Neural progenitor cell (in vitro differentiated cells): ENCODE measurements around the gene PHACTR1.

Source experiments
- EZH2 ChIP-seq: fragments of 200-600 bp; sonication (generic); IDR thresholded peaks from 2 replicates; pipeline ENCODE4 v1.6.1; 2017; ENCODE audit warnings: antibody characterized with exemption, mild to moderate bottlenecking, moderate library complexity
- EZH2phosphoT487 ChIP-seq: fragments of 200-600 bp; sonication (generic); IDR thresholded peaks from 2 replicates; pipeline ENCODE4 v1.6.1; 2017; ENCODE audit warnings: antibody characterized with exemption
- TF ChIP-seq, protein P1 (sequence below): fragments of 200-600 bp; sonication (generic); IDR thresholded peaks from 2 replicates; pipeline ENCODE4 v1.5.1; 2017; ENCODE audit warnings: antibody characterized with exemption, mild to moderate bottlenecking

DNA sequence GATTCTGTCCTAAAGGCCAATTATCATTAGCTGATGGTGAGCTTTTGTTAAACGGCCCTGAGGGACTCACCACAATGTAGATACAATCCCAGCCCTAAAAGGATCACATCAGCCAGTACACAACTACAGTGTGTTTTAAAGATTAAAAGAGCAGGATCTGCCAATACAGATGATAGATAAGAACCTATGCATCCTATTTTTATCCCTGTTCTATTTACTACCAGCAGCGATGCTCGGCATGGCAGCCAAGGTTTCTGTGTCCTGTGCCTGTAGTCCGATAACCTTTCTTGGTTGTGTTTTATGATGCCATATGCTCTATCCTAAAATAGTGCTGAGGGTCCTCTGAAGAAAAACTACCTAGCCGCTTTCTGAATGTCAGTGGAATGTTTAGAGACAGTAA is 289.4 kb downstream of the PHACTR1 start:
- TF ChIP-seq, protein P1, sequence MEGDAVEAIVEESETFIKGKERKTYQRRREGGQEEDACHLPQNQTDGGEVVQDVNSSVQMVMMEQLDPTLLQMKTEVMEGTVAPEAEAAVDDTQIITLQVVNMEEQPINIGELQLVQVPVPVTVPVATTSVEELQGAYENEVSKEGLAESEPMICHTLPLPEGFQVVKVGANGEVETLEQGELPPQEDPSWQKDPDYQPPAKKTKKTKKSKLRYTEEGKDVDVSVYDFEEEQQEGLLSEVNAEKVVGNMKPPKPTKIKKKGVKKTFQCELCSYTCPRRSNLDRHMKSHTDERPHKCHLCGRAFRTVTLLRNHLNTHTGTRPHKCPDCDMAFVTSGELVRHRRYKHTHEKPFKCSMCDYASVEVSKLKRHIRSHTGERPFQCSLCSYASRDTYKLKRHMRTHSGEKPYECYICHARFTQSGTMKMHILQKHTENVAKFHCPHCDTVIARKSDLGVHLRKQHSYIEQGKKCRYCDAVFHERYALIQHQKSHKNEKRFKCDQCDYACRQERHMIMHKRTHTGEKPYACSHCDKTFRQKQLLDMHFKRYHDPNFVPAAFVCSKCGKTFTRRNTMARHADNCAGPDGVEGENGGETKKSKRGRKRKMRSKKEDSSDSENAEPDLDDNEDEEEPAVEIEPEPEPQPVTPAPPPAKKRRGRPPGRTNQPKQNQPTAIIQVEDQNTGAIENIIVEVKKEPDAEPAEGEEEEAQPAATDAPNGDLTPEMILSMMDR: no peak
- TF ChIP-seq EZH2: no peak
- TF ChIP-seq EZH2phosphoT487: no peak
